Measurements from ENCODE around the gene CCDC102A.
A peak's percentile ranks its signal among the peaks of the same experiment; 100 is the strongest.

CCDC102A gene

GRCh38 chr16:57479205-57479975, 57.0 kb downstream of the CCDC102A start:
- DNase-seq (ENCODE audit: low read depth in 2 of 2), result no peak

- DNase-seq (ENCODE audit: low read depth in 2 of 2), result no peak
These were observed 57.8 kb downstream of the CCDC102A start for GRCh38 chr16:57478396-57479204.

GRCh38 chr16:57477531-57478202, 58.7 kb downstream of the CCDC102A start:
- no peak for DNase-seq (ENCODE audit: low read depth in 2 of 2)

DNA sequence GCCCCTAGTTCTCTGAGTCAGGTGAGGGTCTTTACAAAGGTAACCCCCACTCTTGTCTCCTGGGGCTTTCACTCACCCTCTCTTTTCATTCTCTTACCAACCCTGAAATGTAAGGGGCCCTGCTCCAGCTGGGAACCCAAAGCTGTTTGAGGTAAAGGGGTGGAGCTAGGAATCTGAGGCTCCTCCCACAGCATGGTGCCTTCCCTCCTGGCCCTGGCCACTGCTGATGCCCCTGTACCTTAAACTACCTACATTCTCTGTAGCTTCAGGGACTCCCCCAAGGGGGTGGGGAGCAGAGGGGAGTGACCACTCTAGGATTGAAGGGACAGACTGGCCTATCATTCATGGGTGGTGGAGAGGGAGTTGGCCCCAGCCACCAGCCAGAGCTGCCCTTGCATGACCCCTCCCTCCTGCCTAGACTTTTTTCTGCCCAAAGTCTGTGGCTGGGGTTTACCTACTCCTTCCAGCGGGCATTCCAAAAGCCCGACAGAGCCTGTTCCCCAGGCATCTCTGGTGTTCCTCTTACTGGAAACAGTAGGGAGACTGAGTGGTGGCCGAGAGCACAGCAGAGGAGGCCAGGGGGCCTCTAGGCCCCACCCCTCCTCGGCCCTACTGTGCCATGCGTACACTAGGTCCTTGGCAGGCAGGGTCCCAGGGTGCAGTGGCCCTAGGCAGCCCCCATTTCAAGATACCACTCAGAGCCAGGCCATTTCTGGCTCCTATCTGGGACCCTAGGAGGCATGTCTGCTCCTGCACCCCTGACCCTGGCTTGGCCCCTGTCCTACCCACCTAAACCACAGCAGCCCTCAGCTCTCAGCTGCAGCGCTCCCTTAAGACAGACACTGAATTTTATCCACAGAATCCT, 59.6 kb downstream of the CCDC102A start:
- DNase-seq (ENCODE audit: low read depth in 2 of 2), result no peak

DNA sequence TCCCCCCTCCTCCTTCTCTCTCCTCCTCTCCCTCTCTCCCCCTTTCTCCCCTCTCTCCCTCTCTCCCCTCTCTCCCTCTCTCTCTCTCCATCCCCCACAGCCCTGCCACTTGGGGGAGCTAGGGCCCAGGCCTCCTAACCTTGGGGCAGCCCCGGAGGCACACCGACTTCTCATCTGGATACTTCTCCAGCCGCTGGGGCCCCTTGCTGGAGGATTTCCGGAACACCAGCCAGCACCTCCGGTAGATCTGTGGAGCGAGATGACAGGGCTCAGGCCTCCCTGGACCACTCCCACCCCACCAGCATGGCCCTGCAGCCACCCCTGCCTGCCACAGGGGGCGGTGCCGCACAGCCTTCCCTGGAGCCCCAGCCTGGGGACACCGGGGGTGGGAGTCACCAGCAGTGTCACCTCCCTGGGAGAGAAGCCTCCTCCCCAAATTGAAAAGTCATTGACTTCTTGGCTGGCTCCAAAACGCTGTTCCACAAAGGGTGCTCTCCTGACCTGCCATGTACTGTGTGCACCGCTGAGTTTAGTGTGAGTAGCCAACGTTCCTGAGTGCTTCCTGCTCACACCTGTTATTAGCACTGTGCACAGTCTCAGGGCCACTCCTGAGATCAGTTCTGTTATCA, 60.5 kb downstream of the CCDC102A start:
- peak; percentile 32 to 55 for DNase-seq (ENCODE audit: low read depth in 2 of 2)

GRCh38 chr16:57474671-57475661, 61.4 kb downstream of the CCDC102A start:
- DNase-seq (ENCODE audit: low read depth in 2 of 2), result no peak

DNA sequence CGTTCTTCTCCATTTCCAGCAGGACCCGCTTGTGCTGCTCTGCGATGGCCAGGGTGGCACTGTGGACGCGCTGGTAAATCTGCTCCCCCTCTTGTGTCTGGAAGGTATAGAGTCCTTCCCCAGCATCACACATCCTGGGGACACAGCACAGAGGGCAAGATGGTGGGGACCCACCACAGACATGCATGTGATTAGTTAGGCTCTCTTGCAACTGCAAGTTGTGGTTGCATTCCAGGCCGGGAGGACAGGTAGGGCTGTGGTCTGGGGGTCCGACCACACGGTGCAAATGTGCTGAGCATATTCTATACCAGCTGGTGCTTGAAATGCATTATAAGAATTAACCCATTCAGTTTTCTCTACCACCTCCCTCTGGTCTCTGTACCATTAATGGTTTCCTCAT, 62.5 kb downstream of the CCDC102A start:
- DNase-seq (ENCODE audit: low read depth in 2 of 2), result no peak

DNA sequence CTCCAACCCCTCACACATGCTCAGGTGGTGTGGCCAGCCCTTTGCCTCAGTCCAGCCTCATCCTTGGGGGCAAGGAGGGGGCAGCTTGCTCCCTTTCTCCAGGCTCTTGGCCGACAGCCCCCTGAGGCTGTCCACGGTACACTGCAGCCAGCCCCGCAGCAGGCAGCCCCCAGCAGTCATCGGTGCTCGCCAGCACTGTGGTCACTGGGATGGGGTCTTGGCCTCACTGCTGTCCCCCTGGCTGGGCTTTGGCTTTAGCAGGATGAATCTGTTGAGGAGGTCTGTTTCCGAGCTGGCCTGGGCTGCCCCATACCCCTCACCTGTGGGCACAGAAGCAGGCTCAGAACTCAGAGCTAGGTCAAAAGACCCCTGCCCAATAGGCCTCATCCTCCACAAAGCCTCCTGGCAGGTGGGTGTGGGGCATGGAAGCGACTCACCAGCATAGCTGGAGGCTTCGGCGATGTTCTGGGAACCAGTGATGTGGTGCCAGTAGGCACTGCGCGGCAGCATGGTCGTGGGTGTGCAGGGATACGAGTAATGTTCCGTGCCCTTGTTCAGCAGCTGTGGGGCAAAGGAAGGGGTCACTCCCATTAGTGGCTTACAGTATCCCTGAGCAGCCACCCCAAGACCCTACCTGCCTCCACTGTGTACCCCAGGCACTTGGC, 63.1 kb downstream of the CCDC102A start:
- no peak for DNase-seq (ENCODE audit: low read depth in 2 of 2)

GRCh38 chr16:57472665-57473060, 63.7 kb downstream of the CCDC102A start:
- no peak for DNase-seq (ENCODE audit: low read depth in 2 of 2)

DNA sequence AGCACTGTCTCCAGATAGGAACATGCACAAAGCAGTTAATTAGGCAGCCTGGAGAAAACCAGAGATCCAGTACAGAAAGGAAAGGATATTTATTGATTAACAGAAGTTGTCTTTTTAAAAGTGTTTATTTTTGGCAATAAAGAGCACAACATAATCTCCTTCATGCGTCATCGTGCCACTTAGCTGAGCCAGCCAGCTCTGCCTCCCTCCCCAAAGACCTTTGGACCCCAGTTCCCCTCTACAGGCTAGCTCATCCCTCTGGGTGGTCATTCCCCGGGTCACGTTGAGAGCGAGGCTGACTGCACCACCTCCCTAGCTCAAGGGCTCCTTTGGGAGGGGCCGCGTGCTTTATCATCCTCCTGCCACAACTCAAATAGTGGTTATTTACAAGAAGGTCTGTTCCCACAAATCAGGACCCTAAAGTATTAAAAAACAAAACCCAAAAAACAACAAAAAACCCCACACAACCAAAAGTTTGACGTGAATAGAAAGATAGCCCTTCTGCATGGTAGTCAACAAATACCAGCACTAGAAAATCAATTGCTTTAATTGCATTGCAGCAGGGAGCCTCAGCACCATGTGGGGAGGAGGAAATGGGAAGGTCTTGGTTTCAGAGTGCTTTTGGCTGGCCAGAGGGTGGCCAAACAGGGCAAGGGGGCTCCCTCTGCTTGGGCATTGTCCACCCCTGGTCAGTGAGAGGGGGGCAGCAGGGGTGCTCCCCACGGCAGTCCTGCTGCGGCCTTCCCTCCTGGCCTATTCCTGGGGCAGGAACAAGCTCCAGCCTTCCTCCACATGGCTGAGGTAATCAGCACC, 64.3 kb downstream of the CCDC102A start:
- no peak for DNase-seq (ENCODE audit: low read depth in 2 of 2)

DNA sequence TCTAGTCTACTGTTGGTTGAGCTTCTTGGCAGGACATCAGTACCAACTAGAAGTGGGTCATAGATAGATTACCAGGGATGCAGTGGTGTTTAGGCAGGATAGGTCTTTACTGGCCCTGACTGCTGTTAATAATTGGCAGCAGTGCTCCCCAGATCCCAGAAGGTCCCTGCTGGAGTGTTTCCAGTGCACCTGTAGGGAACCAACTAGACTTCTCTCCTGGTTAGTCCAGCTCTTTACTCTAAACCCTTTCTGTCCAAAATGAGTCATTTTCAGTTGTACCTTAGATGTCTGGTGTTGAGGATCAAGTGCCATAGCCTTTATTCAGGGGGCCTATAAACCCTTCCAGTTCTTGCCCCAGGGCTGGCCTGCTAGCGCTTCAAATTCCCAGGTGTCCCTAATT, 65.2 kb downstream of the CCDC102A start:
- DNase-seq (ENCODE audit: low read depth in 2 of 2), result no peak

DNA sequence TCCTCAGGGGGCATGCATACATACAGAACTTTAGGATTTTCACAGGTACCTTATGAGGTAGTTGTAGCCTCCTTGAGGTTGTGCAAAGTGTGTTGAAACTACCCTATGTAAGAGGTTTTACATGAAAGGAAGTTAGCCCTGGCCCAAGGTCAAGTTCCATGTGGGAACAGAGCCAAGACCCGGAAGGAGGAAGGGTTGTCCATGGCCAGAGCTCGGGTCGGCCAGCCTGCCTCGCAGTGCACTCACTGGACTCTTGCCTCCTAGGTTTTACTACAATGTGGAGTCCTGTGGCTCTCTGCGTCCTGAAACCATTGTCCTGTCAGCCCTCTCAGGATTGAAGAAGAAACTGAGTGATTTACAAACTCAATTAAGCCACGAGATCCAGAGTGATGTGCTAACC, 65.7 kb downstream of the CCDC102A start:
- DNase-seq (ENCODE audit: low read depth in 2 of 2), result no peak

GRCh38 chr16:57469917-57470470, 66.4 kb downstream of the CCDC102A start:
- no peak for DNase-seq (ENCODE audit: low read depth in 2 of 2)

GRCh38 chr16:57469046-57469445, 67.3 kb downstream of the CCDC102A start:
- DNase-seq (ENCODE audit: low read depth in 2 of 2), result no peak

DNA sequence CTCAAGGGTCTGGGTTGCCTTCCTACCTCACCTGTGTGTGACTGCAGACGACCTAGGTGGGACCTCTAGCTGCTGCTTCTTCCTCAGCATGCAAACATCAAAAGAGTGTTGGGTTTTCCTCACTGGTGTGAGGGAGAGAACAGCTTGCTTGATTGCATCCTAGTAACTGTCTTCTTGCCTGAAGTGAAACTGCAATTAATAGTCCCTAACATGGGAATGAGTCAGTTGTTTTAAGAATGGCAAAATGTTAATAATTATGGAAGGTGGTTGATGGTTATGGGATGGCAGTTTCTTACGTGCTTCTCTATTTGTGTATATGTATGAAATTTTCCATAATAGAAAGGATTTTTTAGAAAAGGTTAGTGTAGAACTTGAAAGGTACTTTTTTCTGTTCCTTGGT, 68.0 kb downstream of the CCDC102A start:
- no peak for DNase-seq (ENCODE audit: low read depth in 2 of 2)

DNA sequence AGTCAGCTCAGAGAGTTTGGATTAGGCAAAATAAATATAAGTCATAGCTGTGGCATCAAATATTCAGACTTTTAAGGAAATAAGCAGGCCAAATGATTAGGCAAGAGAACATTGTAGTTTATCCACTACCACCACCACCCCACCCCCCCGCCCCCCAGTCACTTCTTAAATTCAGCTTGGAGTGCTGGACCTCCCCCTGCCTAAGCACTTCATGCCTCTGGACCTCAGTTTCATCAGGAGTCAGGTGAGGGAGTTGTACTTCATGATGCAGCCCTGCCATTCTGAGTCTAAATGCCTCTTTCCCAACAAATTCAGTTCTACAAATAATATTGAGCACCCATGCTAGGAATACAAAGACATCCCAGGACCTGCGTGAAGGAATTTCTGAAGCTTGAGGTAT, 71.8 kb downstream of the CCDC102A start:
- no peak for DNase-seq (ENCODE audit: low read depth in 2 of 2)

DNA sequence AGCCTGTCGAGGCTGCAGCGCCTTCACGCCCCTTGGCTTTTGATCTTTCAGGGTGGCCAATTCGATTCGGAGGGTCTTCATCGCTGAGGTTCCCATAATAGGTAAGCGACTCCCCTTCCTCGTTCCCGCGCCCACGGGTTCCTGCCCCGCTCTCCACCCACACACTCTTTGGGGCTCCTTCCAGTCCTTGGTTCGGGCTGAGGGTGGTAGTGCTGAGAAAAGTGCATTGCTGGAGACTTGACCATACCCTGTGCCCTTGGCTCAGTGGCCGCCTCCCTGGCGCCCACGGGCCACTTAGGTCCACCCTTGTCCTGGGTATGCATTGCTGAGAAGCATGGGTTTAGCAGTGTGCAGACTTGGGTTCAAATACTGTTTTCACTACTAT, 73.4 kb downstream of the CCDC102A start:
- no peak for DNase-seq (ENCODE audit: low read depth in 2 of 2)
